Parathyroid adenoma (tissue), 2 donors: ENCODE measurements around the gene PPFIA2.

Experiments
- H2AFZ ChIP-seq: fragments of 300-600 bp; sonication (generic); one replicate; pipeline ENCODE4 v1.7.0; 2017; ENCODE audit warnings: antibody characterized with exemption, mild to moderate bottlenecking
- H3K27ac ChIP-seq: fragments of 300-600 bp; sonication (generic); one replicate; pipeline ENCODE4 v1.7.0; 2017
- H3K27me3 ChIP-seq: fragments of 300-600 bp; sonication (generic); one replicate; pipeline ENCODE4 v1.7.0; 2017; ENCODE audit warnings: low read length; ENCODE audit not compliant: control insufficient read depth, insufficient read depth
- H3K36me3 ChIP-seq: fragments of 300-600 bp; sonication (generic); one replicate; pipeline ENCODE4 v1.7.0; 2017; ENCODE audit warnings: low read length; ENCODE audit not compliant: control insufficient read depth, insufficient read depth
- H3K4me1 ChIP-seq: fragments of 300-600 bp; sonication (generic); one replicate; pipeline ENCODE4 v1.7.0; 2017; ENCODE audit warnings: control low read depth
- H3K4me2 ChIP-seq: fragments of 300-600 bp; sonication (generic); one replicate; pipeline ENCODE4 v1.7.0; 2017; ENCODE audit warnings: low read length
- H3K4me3 ChIP-seq: fragments of 300-600 bp; sonication (generic); one replicate; pipeline ENCODE4 v1.7.0; 2017; ENCODE audit warnings: low read depth, low read length
- H3K79me2 ChIP-seq: fragments of 300-600 bp; sonication (generic); one replicate; pipeline ENCODE4 v1.7.0; 2017; ENCODE audit warnings: control low read depth
- H3K9ac ChIP-seq: fragments of 300-600 bp; sonication (generic); one replicate; pipeline ENCODE4 v1.7.0; 2017; ENCODE audit warnings: mild to moderate bottlenecking
- H3K9me3 ChIP-seq: fragments of 300-600 bp; sonication (generic); one replicate; pipeline ENCODE4 v1.7.0; 2017; ENCODE audit warnings: low read length; ENCODE audit not compliant: control insufficient read depth
- CTCF ChIP-seq: fragments of 300-600 bp; sonication (generic); IDR thresholded peaks from one replicate; pipeline ENCODE4 v1.7.0; 2017; ENCODE audit warnings: antibody characterized with exemption, mild to moderate bottlenecking
- donor health status: primary hyperparathyroidism.

Gene PPFIA2

GRCh38 chr12:81209012-81209411 is 550.1 kb downstream of the PPFIA2 start:
- no peak for TF ChIP-seq CTCF
- no peak overlapping the region for H3K27ac ChIP-seq
- no peaks in the 10 kb centered on the region for H3K36me3 ChIP-seq
- H3K27me3 ChIP-seq: no peaks in the 10 kb centered on the region
- no peak overlapping the region for H2AFZ ChIP-seq
- H3K79me2 ChIP-seq: no peaks in the 10 kb centered on the region
- no peak overlapping the region for H3K4me2 ChIP-seq
- no peaks in the 10 kb centered on the region for H3K9me3 ChIP-seq
- no peaks in the 10 kb centered on the region for H3K4me1 ChIP-seq
- no peak overlapping the region for H3K4me3 ChIP-seq
- H3K9ac ChIP-seq: no peak overlapping the region

- no peak overlapping the region for H3K4me2 ChIP-seq
- H3K27me3 ChIP-seq: no peaks in the 10 kb centered on the region
- no peak overlapping the region for H3K27ac ChIP-seq
- H2AFZ ChIP-seq: no peak overlapping the region
- no peaks in the 10 kb centered on the region for H3K4me1 ChIP-seq
- no peaks in the 10 kb centered on the region for H3K36me3 ChIP-seq
- no peaks in the 10 kb centered on the region for H3K9me3 ChIP-seq
- H3K79me2 ChIP-seq: no peaks in the 10 kb centered on the region
- no peak overlapping the region for H3K4me3 ChIP-seq
- H3K9ac ChIP-seq: no peak overlapping the region
- no peak for TF ChIP-seq CTCF
These were observed 550.8 kb downstream of the PPFIA2 start for GRCh38 chr12:81208187-81208911.
